Measurements from ENCODE around the gene MINDY4. TPM values are rescaled to one million over a fixed set of nuclear protein-coding genes. Genes with fewer than 3 reads are reported as not detected.
A peak's percentile ranks its signal among the peaks of the same experiment; 100 is the strongest.

MINDY4 gene
- total and polyA plus RNA-seq, 8 donors, result 8.0 to 56.0 (median 17.4) TPM

DNA sequence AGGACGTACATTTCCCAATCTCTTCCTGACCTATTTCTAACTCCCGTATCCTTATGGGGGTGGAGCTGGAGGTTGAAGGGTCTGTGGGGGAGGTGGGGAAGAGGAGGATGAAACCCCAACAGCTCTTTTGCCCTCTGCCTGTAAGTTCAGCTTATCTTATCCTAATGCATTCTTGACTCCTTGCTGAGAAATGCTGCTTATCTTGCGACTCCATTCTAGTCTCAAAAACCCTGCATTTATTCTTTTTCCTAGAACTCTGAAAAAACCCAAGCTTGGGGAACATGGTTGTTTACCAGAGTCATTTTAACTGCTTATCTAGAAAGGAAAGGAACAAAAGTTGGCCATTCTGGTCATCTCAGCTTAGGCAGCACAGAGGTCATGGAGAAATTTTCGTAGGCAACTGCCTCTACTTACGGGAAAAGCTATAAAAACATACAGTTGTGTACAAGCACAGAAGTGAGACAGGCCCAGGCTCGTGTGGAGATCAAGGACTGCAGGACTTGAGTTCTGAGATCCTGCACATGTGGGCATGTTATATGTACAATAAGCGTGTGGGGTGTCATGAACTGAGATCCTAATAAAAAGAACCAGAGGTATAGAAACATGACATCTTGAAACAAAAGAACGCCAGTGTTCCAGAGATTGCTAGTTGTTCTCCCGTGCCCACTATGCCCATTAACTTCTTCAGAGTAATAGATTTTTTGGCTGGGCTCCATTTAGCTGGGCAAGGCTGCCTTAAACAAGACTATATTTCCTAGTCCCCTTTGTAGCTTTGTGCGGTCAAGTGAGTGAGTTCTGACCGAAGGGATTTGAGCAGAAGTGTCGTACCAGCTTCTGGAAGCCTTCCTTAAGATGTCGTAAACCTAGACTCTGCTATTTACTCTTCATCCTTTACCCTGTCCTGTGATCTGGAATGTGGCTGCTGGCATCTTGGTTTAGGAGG, 9.7 kb upstream of the MINDY4 start:
- no peak overlapping the region for H3K27ac ChIP-seq
- DNase-seq (no peak), ATAC-seq (no peak)
- intact Hi-C loops (cut with DNase I), result no loop called here
- H3K27me3 ChIP-seq, result no peaks in the 10 kb centered on the region
- H3K36me3 ChIP-seq, result no peaks in the 10 kb centered on the region
- H3K9me3 ChIP-seq, result no peaks in the 10 kb centered on the region
- no peak overlapping the region for H3K4me3 ChIP-seq
- no peak for TF ChIP-seq CTCF (IDR thresholded peaks at IDR 0.05)
- H3K4me1 ChIP-seq, result peaks cover 12 to 16% of the 10 kb centered on the region in 2 donors

GRCh38 chr7:30764030-30764975, 6.9 kb upstream of the MINDY4 start:
- intact Hi-C loops (cut with DNase I), result no loop called here
- TF ChIP-seq CTCF (IDR thresholded peaks at IDR 0.05), result no peak
- H3K4me1 ChIP-seq, result peaks cover 4 to 12% of the 10 kb centered on the region in 2 donors
- no peaks in the 10 kb centered on the region for H3K27me3 ChIP-seq
- no peaks in the 10 kb centered on the region for H3K36me3 ChIP-seq
- H3K27ac ChIP-seq, result peak overlapping the region; percentile 9 to 29
- no peaks in the 10 kb centered on the region for H3K9me3 ChIP-seq
- DNase-seq, result peak in 2 of 4 donors; percentile 80 to 81
- no peak overlapping the region for H3K4me3 ChIP-seq
- peak; percentile 68 for ATAC-seq

- Histone ChIP-seq H3K36me3 (no peaks in the 10 kb centered on the region), H3K4me3 (no peak overlapping the region), H3K9me3 (no peaks in the 10 kb centered on the region), H3K27me3 (no peaks in the 10 kb centered on the region), H3K27ac (peak overlapping the region in 1 of 2 donors; percentile 13), H3K4me1 (peaks cover 5 to 12% of the 10 kb centered on the region in 2 donors)
- TF ChIP-seq CTCF (IDR thresholded peaks at IDR 0.05), result no peak
- peak; percentile 4 for ATAC-seq
- intact Hi-C loops (cut with DNase I), result no loop called here
- DNase-seq, result peak in 2 of 4 donors; percentile 89 to 90
Measured at GRCh38 chr7:30765408-30765807, 5.8 kb upstream of the MINDY4 start.

- peak overlapping the region; percentile 75 to 84 for H3K27ac ChIP-seq
- no peak for TF ChIP-seq CTCF (IDR thresholded peaks at IDR 0.05)
- H3K4me1 ChIP-seq, result peaks cover 0 to 20% of the 10 kb centered on the region in 2 donors
- peak overlapping the region; percentile 53 to 66 for H3K4me3 ChIP-seq
- DNase-seq, result no peak
- H3K27me3 ChIP-seq, result no peaks in the 10 kb centered on the region
- H3K9me3 ChIP-seq, result no peaks in the 10 kb centered on the region
- ATAC-seq, result no peak
- intact Hi-C loops (cut with DNase I), result no loop called here
- H3K36me3 ChIP-seq, result no peaks in the 10 kb centered on the region
Measured at GRCh38 chr7:30770845-30771173, 408 bp upstream of the MINDY4 start.
